Measurements from ENCODE around the gene AFM. TPM values are rescaled to one million over a fixed set of nuclear protein-coding genes. Genes with fewer than 3 reads are reported as not detected.

The AFM gene
- total RNA-seq, 1 experiment from 2014 or later = 2.5 TPM

GRCh38 chr4:73438048-73438447 lies 43.5 kb upstream of the AFM start:
- Mint-ChIP-seq H3K4me1 (ENCODE audit: low read depth, unreplicated experiment) (peaks cover 5% of the 10 kb centered on the region), H3K4me3 (ENCODE audit: unreplicated experiment) (no peak overlapping the region), H3K27me3 (ENCODE audit: insufficient read depth, unreplicated experiment) (no peaks in the 10 kb centered on the region), H3K27ac (ENCODE audit: unreplicated experiment) (no peak overlapping the region), H3K36me3 (ENCODE audit: insufficient read depth, unreplicated experiment) (no peaks in the 10 kb centered on the region), H3K9me3 (ENCODE audit: unreplicated experiment) (no peaks in the 10 kb centered on the region)
- ChIA-PET POLR2A (no interaction called here), CTCF (interaction anchor here (1.1 to 1.2 kb wide), 2 partner anchors 8 to 97 kb away, joined by 3 to 4 read pairs; no protein-coding TSS in a partner anchor)
- Histone ChIP-seq H3K36me3 (ENCODE audit: control insufficient read depth, insufficient read depth, low read length) (no peaks in the 10 kb centered on the region; the same call in 1 of the 2 replicates), H3K4me3 (ENCODE audit: low read depth, low read length) (peak overlapping the region; percentile 3; the same call in 1 of the 2 replicates), H3K27me3 (replicated peaks; ENCODE audit: control insufficient read depth, insufficient read depth, low read length) (no peaks in the 10 kb centered on the region), H3K4me1 (peaks cover 15% of the 10 kb centered on the region), H3K9me3 (no peaks in the 10 kb centered on the region)
- TSS peak; percentile 3 for BruUV-seq (replicated peaks)
- DNase-seq = no peak
- intact Hi-C loops (cut with micrococcal nuclease; ENCODE audit: unreplicated experiment) = no loop called here
- TF ChIP-seq, protein P1, sequence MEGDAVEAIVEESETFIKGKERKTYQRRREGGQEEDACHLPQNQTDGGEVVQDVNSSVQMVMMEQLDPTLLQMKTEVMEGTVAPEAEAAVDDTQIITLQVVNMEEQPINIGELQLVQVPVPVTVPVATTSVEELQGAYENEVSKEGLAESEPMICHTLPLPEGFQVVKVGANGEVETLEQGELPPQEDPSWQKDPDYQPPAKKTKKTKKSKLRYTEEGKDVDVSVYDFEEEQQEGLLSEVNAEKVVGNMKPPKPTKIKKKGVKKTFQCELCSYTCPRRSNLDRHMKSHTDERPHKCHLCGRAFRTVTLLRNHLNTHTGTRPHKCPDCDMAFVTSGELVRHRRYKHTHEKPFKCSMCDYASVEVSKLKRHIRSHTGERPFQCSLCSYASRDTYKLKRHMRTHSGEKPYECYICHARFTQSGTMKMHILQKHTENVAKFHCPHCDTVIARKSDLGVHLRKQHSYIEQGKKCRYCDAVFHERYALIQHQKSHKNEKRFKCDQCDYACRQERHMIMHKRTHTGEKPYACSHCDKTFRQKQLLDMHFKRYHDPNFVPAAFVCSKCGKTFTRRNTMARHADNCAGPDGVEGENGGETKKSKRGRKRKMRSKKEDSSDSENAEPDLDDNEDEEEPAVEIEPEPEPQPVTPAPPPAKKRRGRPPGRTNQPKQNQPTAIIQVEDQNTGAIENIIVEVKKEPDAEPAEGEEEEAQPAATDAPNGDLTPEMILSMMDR (IDR thresholded peaks at IDR 0.05; ENCODE audit: insufficient read depth in 1 of 2, low read depth in 1 of 2, low read length in 1 of 2, severe bottlenecking in 1 of 2, unreplicated experiment in 1 of 2) = no peak

- no peaks in the 10 kb centered on the region for H3K4me1 Mint-ChIP-seq (ENCODE audit: low read depth, unreplicated experiment)
Observed at GRCh38 chr4:73438582-73439215, 42.8 kb upstream of the AFM start.

DNA sequence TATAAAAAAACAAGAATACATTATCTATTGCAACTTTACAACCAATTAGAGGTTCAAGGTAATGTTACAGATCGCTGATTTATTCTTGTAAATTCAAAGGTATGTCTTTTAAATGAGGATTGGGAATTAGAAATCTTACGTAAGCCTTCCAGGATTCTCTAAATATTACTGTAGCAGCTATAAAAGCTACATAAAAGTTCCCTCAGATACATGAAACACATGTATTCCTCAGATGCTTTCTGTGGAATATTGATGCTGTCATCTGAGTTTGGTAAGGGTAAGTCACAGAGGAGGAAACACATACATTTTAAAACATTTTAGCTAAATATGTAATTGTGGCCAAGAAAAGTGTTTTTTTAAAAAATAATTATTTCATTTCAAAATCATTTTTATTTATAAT lies 42.1 kb upstream of the AFM start:
- no peak overlapping the region for H3K4me3 Mint-ChIP-seq (ENCODE audit: unreplicated experiment)
- no peak for DNase-seq
- H3K9me3 ChIP-seq = no peaks in the 10 kb centered on the region
- H3K4me1 Mint-ChIP-seq (ENCODE audit: low read depth, unreplicated experiment) = no peaks in the 10 kb centered on the region
- H3K9me3 Mint-ChIP-seq (ENCODE audit: unreplicated experiment) = no peaks in the 10 kb centered on the region
- no TSS peak for BruUV-seq (replicated peaks)
- CTCF ChIA-PET = no interaction called here
- H3K36me3 Mint-ChIP-seq (ENCODE audit: insufficient read depth, unreplicated experiment) = no peaks in the 10 kb centered on the region
- H3K4me3 ChIP-seq (ENCODE audit: low read depth, low read length) = no peak overlapping the region
- no peak overlapping the region for H3K27ac Mint-ChIP-seq (ENCODE audit: unreplicated experiment)
- no peaks in the 10 kb centered on the region for H3K27me3 ChIP-seq (replicated peaks; ENCODE audit: control insufficient read depth, insufficient read depth, low read length)
- H3K27me3 Mint-ChIP-seq (ENCODE audit: insufficient read depth, unreplicated experiment) = no peaks in the 10 kb centered on the region
- peaks cover 1% of the 10 kb centered on the region; the same call in 1 of the 2 replicates for H3K4me1 ChIP-seq
- H3K36me3 ChIP-seq (ENCODE audit: control insufficient read depth, insufficient read depth, low read length) = no peaks in the 10 kb centered on the region; the same call in 1 of the 2 replicates
- intact Hi-C loops (cut with micrococcal nuclease; ENCODE audit: unreplicated experiment) = no loop called here
- POLR2A ChIA-PET = no interaction called here
- TF ChIP-seq, protein P1 (IDR thresholded peaks at IDR 0.05; ENCODE audit: insufficient read depth in 1 of 2, low read depth in 1 of 2, low read length in 1 of 2, severe bottlenecking in 1 of 2, unreplicated experiment in 1 of 2) = no peak

More at GRCh38 chr4:73438582-73439215, 42.8 kb upstream of the AFM start:
- TF ChIP-seq, protein P1 (IDR thresholded peaks at IDR 0.05; ENCODE audit: insufficient read depth in 1 of 2, low read depth in 1 of 2, low read length in 1 of 2, severe bottlenecking in 1 of 2, unreplicated experiment in 1 of 2) = no peak
- no peaks in the 10 kb centered on the region for H3K9me3 Mint-ChIP-seq (ENCODE audit: unreplicated experiment)
- H3K36me3 Mint-ChIP-seq (ENCODE audit: insufficient read depth, unreplicated experiment) = no peaks in the 10 kb centered on the region
- Histone ChIP-seq H3K36me3 (ENCODE audit: control insufficient read depth, insufficient read depth, low read length) (no peaks in the 10 kb centered on the region; the same call in 1 of the 2 replicates), H3K27me3 (replicated peaks; ENCODE audit: control insufficient read depth, insufficient read depth, low read length) (no peaks in the 10 kb centered on the region), H3K4me3 (ENCODE audit: low read depth, low read length) (no peak overlapping the region), H3K9me3 (no peaks in the 10 kb centered on the region), H3K4me1 (peaks cover 9% of the 10 kb centered on the region)
- no peaks in the 10 kb centered on the region for H3K27me3 Mint-ChIP-seq (ENCODE audit: insufficient read depth, unreplicated experiment)
- DNase-seq = no peak
- no peak overlapping the region for H3K27ac Mint-ChIP-seq (ENCODE audit: unreplicated experiment)
- intact Hi-C loops (cut with micrococcal nuclease; ENCODE audit: unreplicated experiment) = no loop called here
- H3K4me3 Mint-ChIP-seq (ENCODE audit: unreplicated experiment) = no peak overlapping the region
- CTCF ChIA-PET = interaction anchor here (1.1 to 1.2 kb wide), 2 partner anchors 7 to 98 kb away, joined by 3 to 4 read pairs; no protein-coding TSS in a partner anchor
- no TSS peak for BruUV-seq (replicated peaks)
- POLR2A ChIA-PET = no interaction called here

All from Caco-2 (cell line).